Measurements from ENCODE around the gene BLOC1S1.
A peak's percentile ranks its signal among the peaks of the same experiment; 100 is the strongest.

Gene BLOC1S1

GRCh38 chr12:55715833-55716581 is at the start of gene BLOC1S1:
BLOC1S1 (plus strand) TSS chr12:55716046; CDS start chr12:55716052, 6 bp downstream.
- DNase-seq (ENCODE audit: low read depth, low spot score) = peak; percentile 87

GRCh38 chr12:55666508-55666907 is 49.3 kb upstream of the BLOC1S1 start:
- no peak for DNase-seq (ENCODE audit: low read depth, low spot score)

GRCh38 chr12:55670276-55670675 is 45.6 kb upstream of the BLOC1S1 start:
- DNase-seq (ENCODE audit: low read depth, low spot score) = no peak

- DNase-seq (ENCODE audit: low read depth, low spot score) = no peak
Observed at GRCh38 chr12:55671746-55672145, 44.1 kb upstream of the BLOC1S1 start.

- DNase-seq (ENCODE audit: low read depth, low spot score) = no peak
Observed at GRCh38 chr12:55673638-55674037, 42.2 kb upstream of the BLOC1S1 start.

GRCh38 chr12:55675666-55676065 is 40.2 kb upstream of the BLOC1S1 start:
- DNase-seq (ENCODE audit: low read depth, low spot score) = no peak

- DNase-seq (ENCODE audit: low read depth, low spot score) = no peak
Observed at GRCh38 chr12:55676707-55677106, 39.1 kb upstream of the BLOC1S1 start.

GRCh38 chr12:55679691-55680090 is 36.2 kb upstream of the BLOC1S1 start:
- DNase-seq (ENCODE audit: low read depth, low spot score) = no peak

GRCh38 chr12:55681142-55682077 is 34.4 kb upstream of the BLOC1S1 start:
- DNase-seq (ENCODE audit: low read depth, low spot score) = no peak

GRCh38 chr12:55682087-55682796 is 33.6 kb upstream of the BLOC1S1 start:
- no peak for DNase-seq (ENCODE audit: low read depth, low spot score)

- no peak for DNase-seq (ENCODE audit: low read depth, low spot score)
Observed at GRCh38 chr12:55683676-55684075, 32.2 kb upstream of the BLOC1S1 start.

- no peak for DNase-seq (ENCODE audit: low read depth, low spot score)
Observed at GRCh38 chr12:55684761-55685370, 31.0 kb upstream of the BLOC1S1 start.

- DNase-seq (ENCODE audit: low read depth, low spot score) = no peak
Observed at GRCh38 chr12:55685671-55686070, 30.2 kb upstream of the BLOC1S1 start.

GRCh38 chr12:55686366-55687010 is 29.4 kb upstream of the BLOC1S1 start:
- no peak for DNase-seq (ENCODE audit: low read depth, low spot score)

- no peak for DNase-seq (ENCODE audit: low read depth, low spot score)
Observed at GRCh38 chr12:55687746-55688145, 28.1 kb upstream of the BLOC1S1 start.

- no peak for DNase-seq (ENCODE audit: low read depth, low spot score)
Observed at GRCh38 chr12:55688716-55689655, 26.9 kb upstream of the BLOC1S1 start.

- no peak for DNase-seq (ENCODE audit: low read depth, low spot score)
Observed at GRCh38 chr12:55692631-55693322, 23.1 kb upstream of the BLOC1S1 start.

GRCh38 chr12:55693323-55694187 is 22.3 kb upstream of the BLOC1S1 start:
- no peak for DNase-seq (ENCODE audit: low read depth, low spot score)

GRCh38 chr12:55694188-55694515 is 21.7 kb upstream of the BLOC1S1 start:
- DNase-seq (ENCODE audit: low read depth, low spot score) = no peak

All from activated CD4-positive, CD25-positive, alpha-beta regulatory T cell treated with anti-CD3 and anti-CD28 coated beads, Interleukin-2, amount 50 U/mL, for 16 hours (primary cell).